PC-3 (cell line): ENCODE results near the gene LYPD3.

Experiments used
- EZH2 ChIP-seq: fragments of 300-600 bp; sonication (generic); IDR thresholded peaks from one replicate; pipeline ENCODE4 v1.6.1; 2017; ENCODE audit warnings: antibody characterized with exemption, mild to moderate bottlenecking, low read length; ENCODE audit not compliant: unreplicated experiment
- TF ChIP-seq, protein P1 (sequence below): fragments of 300-600 bp; sonication (generic); conservative IDR thresholded peaks from 2 replicates; pipeline ENCODE4 v1.5.1; 2017; ENCODE audit warnings: antibody characterized with exemption, low read depth, mild to moderate bottlenecking, low read length

DNA sequence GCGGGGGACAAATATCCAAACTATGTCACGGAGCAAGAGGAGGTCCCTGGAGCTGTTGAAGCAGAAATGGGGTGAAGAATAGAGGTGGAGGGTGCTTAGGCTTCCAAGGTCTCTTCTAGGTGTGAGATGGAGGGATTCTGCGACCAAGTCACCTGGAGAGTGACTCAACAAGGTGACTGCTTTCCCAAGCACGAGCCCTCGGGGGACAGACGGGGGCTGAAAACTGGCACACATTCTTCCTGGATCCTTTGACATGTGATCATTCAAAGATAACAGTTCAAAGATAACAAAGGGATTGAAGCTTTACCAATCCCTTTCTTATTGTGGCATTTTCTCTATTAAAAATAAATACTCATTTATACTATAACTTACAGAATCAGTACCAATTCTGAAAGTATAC, 53.0 kb downstream of the LYPD3 start:
- TF ChIP-seq, protein P1, sequence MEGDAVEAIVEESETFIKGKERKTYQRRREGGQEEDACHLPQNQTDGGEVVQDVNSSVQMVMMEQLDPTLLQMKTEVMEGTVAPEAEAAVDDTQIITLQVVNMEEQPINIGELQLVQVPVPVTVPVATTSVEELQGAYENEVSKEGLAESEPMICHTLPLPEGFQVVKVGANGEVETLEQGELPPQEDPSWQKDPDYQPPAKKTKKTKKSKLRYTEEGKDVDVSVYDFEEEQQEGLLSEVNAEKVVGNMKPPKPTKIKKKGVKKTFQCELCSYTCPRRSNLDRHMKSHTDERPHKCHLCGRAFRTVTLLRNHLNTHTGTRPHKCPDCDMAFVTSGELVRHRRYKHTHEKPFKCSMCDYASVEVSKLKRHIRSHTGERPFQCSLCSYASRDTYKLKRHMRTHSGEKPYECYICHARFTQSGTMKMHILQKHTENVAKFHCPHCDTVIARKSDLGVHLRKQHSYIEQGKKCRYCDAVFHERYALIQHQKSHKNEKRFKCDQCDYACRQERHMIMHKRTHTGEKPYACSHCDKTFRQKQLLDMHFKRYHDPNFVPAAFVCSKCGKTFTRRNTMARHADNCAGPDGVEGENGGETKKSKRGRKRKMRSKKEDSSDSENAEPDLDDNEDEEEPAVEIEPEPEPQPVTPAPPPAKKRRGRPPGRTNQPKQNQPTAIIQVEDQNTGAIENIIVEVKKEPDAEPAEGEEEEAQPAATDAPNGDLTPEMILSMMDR, result no peak
- TF ChIP-seq EZH2, result no peak
